ENCODE measurements around the gene ZCCHC17.

Gene ZCCHC17

DNA sequence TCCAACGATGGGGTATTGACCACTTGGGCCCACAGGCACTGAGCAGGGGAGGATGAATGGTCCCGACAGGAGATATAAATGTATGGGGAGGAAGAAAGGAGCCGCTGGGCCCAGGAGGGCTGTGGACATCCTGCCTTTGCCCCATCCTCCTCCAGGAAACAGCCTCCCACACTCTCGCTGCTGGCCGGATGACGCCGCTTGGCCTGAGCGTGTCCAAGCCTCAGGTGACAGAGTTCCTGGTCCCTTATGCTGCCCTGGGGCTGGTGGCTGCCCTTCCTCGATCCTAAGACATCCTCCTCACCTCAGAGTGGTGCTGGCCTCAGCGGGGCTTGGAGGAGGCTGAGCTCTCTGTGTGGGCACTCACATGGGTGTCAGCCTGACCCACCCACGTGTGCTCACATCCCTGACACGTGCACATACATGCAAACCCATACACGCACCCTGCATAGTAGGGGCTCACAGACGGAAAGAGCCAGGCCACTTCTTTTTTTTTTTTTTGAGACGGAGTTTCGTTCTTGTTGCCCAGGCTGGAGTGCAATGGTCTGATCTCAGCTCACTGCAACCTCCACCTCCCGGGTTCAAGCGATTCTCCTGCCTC lies 110.3 kb downstream of the ZCCHC17 start:
- TF ChIP-seq EZH2phosphoT487 (IDR thresholded peaks at IDR 0.05; ENCODE audit: low read length) (no peak), EZH2 (optimal IDR thresholded peaks at IDR 0.05; ENCODE audit: low read depth, low read length) (no peak)
- TF ChIP-seq, protein P1, sequence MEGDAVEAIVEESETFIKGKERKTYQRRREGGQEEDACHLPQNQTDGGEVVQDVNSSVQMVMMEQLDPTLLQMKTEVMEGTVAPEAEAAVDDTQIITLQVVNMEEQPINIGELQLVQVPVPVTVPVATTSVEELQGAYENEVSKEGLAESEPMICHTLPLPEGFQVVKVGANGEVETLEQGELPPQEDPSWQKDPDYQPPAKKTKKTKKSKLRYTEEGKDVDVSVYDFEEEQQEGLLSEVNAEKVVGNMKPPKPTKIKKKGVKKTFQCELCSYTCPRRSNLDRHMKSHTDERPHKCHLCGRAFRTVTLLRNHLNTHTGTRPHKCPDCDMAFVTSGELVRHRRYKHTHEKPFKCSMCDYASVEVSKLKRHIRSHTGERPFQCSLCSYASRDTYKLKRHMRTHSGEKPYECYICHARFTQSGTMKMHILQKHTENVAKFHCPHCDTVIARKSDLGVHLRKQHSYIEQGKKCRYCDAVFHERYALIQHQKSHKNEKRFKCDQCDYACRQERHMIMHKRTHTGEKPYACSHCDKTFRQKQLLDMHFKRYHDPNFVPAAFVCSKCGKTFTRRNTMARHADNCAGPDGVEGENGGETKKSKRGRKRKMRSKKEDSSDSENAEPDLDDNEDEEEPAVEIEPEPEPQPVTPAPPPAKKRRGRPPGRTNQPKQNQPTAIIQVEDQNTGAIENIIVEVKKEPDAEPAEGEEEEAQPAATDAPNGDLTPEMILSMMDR (IDR thresholded peaks at IDR 0.05; ENCODE audit: low read length) = no peak
- H3K79me2 ChIP-seq (ENCODE audit: low read length) = no peaks in the 10 kb centered on the region
- no peak overlapping the region for H2AFZ ChIP-seq (ENCODE audit: low read length)
- no peaks in the 10 kb centered on the region for H3K4me1 ChIP-seq (ENCODE audit: low read length)
- no peak overlapping the region for H3K27ac ChIP-seq (ENCODE audit: low read length)
- H3K4me2 ChIP-seq (ENCODE audit: low read depth, low read length) = no peak overlapping the region
- no peak for DNase-seq
- H3F3A ChIP-seq (ENCODE audit: insufficient read depth, low read length) = no peaks in the 10 kb centered on the region
- no peak overlapping the region for H3K9ac ChIP-seq (ENCODE audit: low read length)
- no peaks in the 10 kb centered on the region for H4K20me1 ChIP-seq (ENCODE audit: insufficient read depth, low read length)
- no peak overlapping the region for H3K4me3 ChIP-seq (ENCODE audit: low read length)
- no peaks in the 10 kb centered on the region for H3K9me3 ChIP-seq (replicated peaks; ENCODE audit: insufficient read depth, low read length)
- H3K36me3 ChIP-seq (replicated peaks; ENCODE audit: insufficient read depth, low read length) = no peaks in the 10 kb centered on the region
- peaks cover 25% of the 10 kb centered on the region for H3K27me3 ChIP-seq (replicated peaks; ENCODE audit: insufficient read depth, low read length)
- H3K9me2 ChIP-seq (replicated peaks; ENCODE audit: insufficient read depth, low read length) = no peaks in the 10 kb centered on the region

- DNase-seq = no peak
- Histone ChIP-seq H2AFZ (ENCODE audit: low read length) (no peak overlapping the region), H3K27me3 (replicated peaks; ENCODE audit: insufficient read depth, low read length) (peaks cover 30% of the 10 kb centered on the region), H4K20me1 (ENCODE audit: insufficient read depth, low read length) (no peaks in the 10 kb centered on the region), H3F3A (ENCODE audit: insufficient read depth, low read length) (no peaks in the 10 kb centered on the region), H3K9me2 (replicated peaks; ENCODE audit: insufficient read depth, low read length) (no peaks in the 10 kb centered on the region), H3K9ac (ENCODE audit: low read length) (no peak overlapping the region), H3K9me3 (replicated peaks; ENCODE audit: insufficient read depth, low read length) (no peaks in the 10 kb centered on the region), H3K79me2 (ENCODE audit: low read length) (no peaks in the 10 kb centered on the region), H3K4me1 (ENCODE audit: low read length) (no peaks in the 10 kb centered on the region), H3K36me3 (replicated peaks; ENCODE audit: insufficient read depth, low read length) (no peaks in the 10 kb centered on the region), H3K4me2 (ENCODE audit: low read depth, low read length) (no peak overlapping the region), H3K27ac (ENCODE audit: low read length) (no peak overlapping the region), H3K4me3 (ENCODE audit: low read length) (no peak overlapping the region)
- TF ChIP-seq, protein P1 (IDR thresholded peaks at IDR 0.05; ENCODE audit: low read length) = no peak
- no peak for TF ChIP-seq EZH2 (optimal IDR thresholded peaks at IDR 0.05; ENCODE audit: low read depth, low read length)
- TF ChIP-seq EZH2phosphoT487 (IDR thresholded peaks at IDR 0.05; ENCODE audit: low read length) = no peak
Observed at GRCh38 chr1:31408788-31409318, 112.0 kb downstream of the ZCCHC17 start.

DNA sequence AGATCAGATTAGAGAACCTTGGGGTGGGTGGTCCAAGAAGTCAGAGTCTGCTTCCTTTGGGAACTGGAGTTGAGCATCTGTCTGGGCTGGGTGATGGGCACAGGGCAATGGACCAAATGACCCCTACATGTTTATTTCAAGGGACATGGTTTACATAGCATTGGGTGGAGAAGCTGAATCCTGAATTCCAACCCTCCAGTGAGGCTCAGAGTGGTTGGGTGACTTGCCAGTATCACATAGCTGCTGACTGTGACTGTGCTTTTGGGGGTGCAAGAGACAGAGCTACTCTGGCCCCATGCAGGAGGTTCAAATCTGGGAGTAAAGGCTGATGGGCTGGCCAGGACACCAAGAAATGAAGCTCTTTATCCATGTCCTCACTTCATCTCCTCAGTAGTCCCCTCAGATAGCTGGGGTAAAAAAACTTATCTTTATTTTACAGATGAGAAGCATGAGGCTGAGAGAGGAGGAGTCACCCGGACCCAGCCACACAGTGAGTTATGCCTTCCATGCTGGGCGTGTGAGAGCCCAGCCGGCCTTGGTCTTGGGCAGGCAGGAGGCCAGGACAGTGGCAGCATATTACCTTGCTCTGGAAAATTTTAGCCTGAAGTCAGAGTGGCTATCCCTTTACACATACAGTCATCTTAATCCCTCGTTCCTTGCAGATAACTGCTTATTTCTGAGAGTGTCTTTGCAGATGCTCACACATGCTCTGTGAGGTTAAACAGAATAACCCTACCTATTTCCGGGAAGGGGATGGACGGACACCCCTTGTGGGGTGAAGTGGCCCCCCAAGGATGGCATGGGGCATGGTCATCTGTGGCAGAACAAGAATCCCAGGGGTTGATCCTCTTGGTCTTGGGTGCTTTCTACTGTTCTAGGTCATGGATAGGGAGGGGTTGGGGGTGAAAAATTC lies 113.4 kb downstream of the ZCCHC17 start:
- Histone ChIP-seq H4K20me1 (ENCODE audit: insufficient read depth, low read length) (no peaks in the 10 kb centered on the region), H3K79me2 (ENCODE audit: low read length) (no peaks in the 10 kb centered on the region), H3K9me3 (replicated peaks; ENCODE audit: insufficient read depth, low read length) (no peaks in the 10 kb centered on the region), H3F3A (ENCODE audit: insufficient read depth, low read length) (no peaks in the 10 kb centered on the region), H3K4me3 (ENCODE audit: low read length) (no peak overlapping the region), H3K9ac (ENCODE audit: low read length) (no peak overlapping the region), H3K4me1 (ENCODE audit: low read length) (no peaks in the 10 kb centered on the region), H3K4me2 (ENCODE audit: low read depth, low read length) (no peak overlapping the region), H3K27me3 (replicated peaks; ENCODE audit: insufficient read depth, low read length) (peaks cover 43% of the 10 kb centered on the region), H3K9me2 (replicated peaks; ENCODE audit: insufficient read depth, low read length) (no peaks in the 10 kb centered on the region), H3K36me3 (replicated peaks; ENCODE audit: insufficient read depth, low read length) (no peaks in the 10 kb centered on the region), H2AFZ (ENCODE audit: low read length) (no peak overlapping the region), H3K27ac (ENCODE audit: low read length) (no peak overlapping the region)
- no peak for DNase-seq
- TF ChIP-seq EZH2phosphoT487 (IDR thresholded peaks at IDR 0.05; ENCODE audit: low read length) (no peak), EZH2 (optimal IDR thresholded peaks at IDR 0.05; ENCODE audit: low read depth, low read length) (no peak)
- TF ChIP-seq, protein P1 (IDR thresholded peaks at IDR 0.05; ENCODE audit: low read length) = no peak

Measured in MM.1S (cell line).